ENCODE measurements around the gene LBHD2.

Gene LBHD2

GRCh38 chr14:103122585-103122946, 38.6 kb downstream of the LBHD2 start:
- no peak for DNase-seq

GRCh38 chr14:103122947-103123633, 39.1 kb downstream of the LBHD2 start, which contains the start of gene TNFAIP2:
Gene TNFAIP2, plus strand, starts transcription at chr14:103123461. Its CDS starts 2,997 bp downstream, at chr14:103126458.
- DNase-seq, result no peak

GRCh38 chr14:103123634-103124500, 39.9 kb downstream of the LBHD2 start:
- DNase-seq, result no peak

GRCh38 chr14:103124501-103125001, 40.5 kb downstream of the LBHD2 start:
- no peak for DNase-seq

GRCh38 chr14:103125098-103126070, 41.4 kb downstream of the LBHD2 start:
- no peak for DNase-seq

- no peak for DNase-seq
Measured at GRCh38 chr14:103126088-103126872, 42.3 kb downstream of the LBHD2 start.

GRCh38 chr14:103126873-103127304, 42.9 kb downstream of the LBHD2 start:
- DNase-seq, result no peak

GRCh38 chr14:103127356-103127755, 43.3 kb downstream of the LBHD2 start:
- DNase-seq, result no peak

GRCh38 chr14:103127861-103128598, 44.0 kb downstream of the LBHD2 start:
- DNase-seq, result no peak

- no peak for DNase-seq
Measured at GRCh38 chr14:103128631-103129300, 44.8 kb downstream of the LBHD2 start.

- DNase-seq, result no peak
Measured at GRCh38 chr14:103129301-103130016, 45.4 kb downstream of the LBHD2 start.

GRCh38 chr14:103130017-103130764, 46.2 kb downstream of the LBHD2 start:
- no peak for DNase-seq

- DNase-seq, result no peak
Measured at GRCh38 chr14:103130965-103131364, 47.0 kb downstream of the LBHD2 start.

- no peak for DNase-seq
Measured at GRCh38 chr14:103131580-103131979, 47.6 kb downstream of the LBHD2 start.

- DNase-seq, result no peak
Measured at GRCh38 chr14:103132381-103133209, 48.6 kb downstream of the LBHD2 start.

GRCh38 chr14:103133210-103134140, 49.5 kb downstream of the LBHD2 start:
- no peak for DNase-seq

- DNase-seq, result no peak
Measured at GRCh38 chr14:103134405-103134804, 50.4 kb downstream of the LBHD2 start.
